H1 (cell line): ENCODE data around the gene ZIM2. TPM values are rescaled to one million over a fixed set of nuclear protein-coding genes. Genes with fewer than 3 reads are reported as not detected.

Experiments used
- CHD1 ChIP-seq: IDR thresholded peaks from 2 replicates; pipeline ENCODE4 v1.6.1; 2012; ENCODE audit warnings: low read depth, low read length, improper control_type of control experiment
- EGR1 ChIP-seq: IDR thresholded peaks from 2 replicates; pipeline ENCODE4 v1.6.1; 2011; ENCODE audit warnings: low read depth, low read length, borderline replicate concordance
- HDAC2 ChIP-seq, 2 experiments: fragments of 300-600 bp in 1 of 2; sonication (generic) in 1 of 2; IDR thresholded peaks; 2 replicates each; pipeline ENCODE4 v1.6.1; 2011 to 2012; ENCODE audit warnings: low read depth in 2 of 2, low read length in 2 of 2, mild to moderate bottlenecking in 2 of 2, moderate library complexity in 2 of 2, borderline replicate concordance in 1 of 2, inconsistent platforms in 1 of 2
- RXRA ChIP-seq: IDR thresholded peaks from 2 replicates; pipeline ENCODE4 v1.6.1; 2011; ENCODE audit warnings: low read depth, mild to moderate bottlenecking, low read length, moderate library complexity; ENCODE audit not compliant: insufficient read depth
- polyA plus RNA-seq, 7 experiments: library from polyadenylated mRNA; depleted of rRNA in 3 of 7; stranded (reverse) in 5 of 7; unstranded in 2 of 7; fragments of >200 nt in 5 of 7; fragments of 200-250 nt in 2 of 7; gene quantifications; 1 replicate in 5 of 7; 2 replicates in 1 of 7; 4 replicates in 1 of 7; pipeline versions ENCODE4 v1.2.1 to v1.2.3, GENCODE V29; 2011 to 2013; ENCODE audit warnings: missing spikeins in 2 of 7, mixed read lengths in 2 of 7
- total RNA-seq: library from RNA; stranded (reverse); fragmentation: NEBNext Ultra II Directional; extraction: Animal tissue kit (Norgen Biotek cat#: 25700); gene quantifications from 2 replicates; pipeline ENCODE4 v1.2.1, GENCODE V29; 2021
- TF ChIP-seq, protein P1 (sequence below): IDR thresholded peaks from 2 replicates; pipeline ENCODE4 v1.6.1; 2011; ENCODE audit warnings: low read depth, mild to moderate bottlenecking, low read length; ENCODE audit not compliant: insufficient read depth

Gene ZIM2
- total and polyA plus RNA-seq, 2 of the 8 experiments (the other 6 are each of a cell fraction or from before 2014, with no cell fraction given) = not detected

- TF ChIP-seq EGR1 = no peak
- TF ChIP-seq, protein P1, sequence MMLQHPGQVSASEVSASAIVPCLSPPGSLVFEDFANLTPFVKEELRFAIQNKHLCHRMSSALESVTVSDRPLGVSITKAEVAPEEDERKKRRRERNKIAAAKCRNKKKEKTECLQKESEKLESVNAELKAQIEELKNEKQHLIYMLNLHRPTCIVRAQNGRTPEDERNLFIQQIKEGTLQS = no peak
- TF ChIP-seq HDAC2 (IDR thresholded peaks at IDR 0.05; ENCODE audit: borderline replicate concordance in 1 of 2, low read depth in 2 of 2, low read length in 2 of 2) = no peak
- no peak for TF ChIP-seq RXRA
- TF ChIP-seq CHD1 = no peak
Measured at GRCh38 chr19:56814656-56815055, 25.9 kb downstream of the ZIM2 start (continued).
